SKM-1 treated with dmso at 0.1 percent for 144 hours (cell line): ENCODE results near the gene SDCCAG8.

ENCODE experiments used
- DNase-seq: peaks from one replicate; lab custom pipeline; 2025; ENCODE audit not compliant: unreplicated experiment; lab: John Stamatoyannopoulos, UW

Gene SDCCAG8

DNA sequence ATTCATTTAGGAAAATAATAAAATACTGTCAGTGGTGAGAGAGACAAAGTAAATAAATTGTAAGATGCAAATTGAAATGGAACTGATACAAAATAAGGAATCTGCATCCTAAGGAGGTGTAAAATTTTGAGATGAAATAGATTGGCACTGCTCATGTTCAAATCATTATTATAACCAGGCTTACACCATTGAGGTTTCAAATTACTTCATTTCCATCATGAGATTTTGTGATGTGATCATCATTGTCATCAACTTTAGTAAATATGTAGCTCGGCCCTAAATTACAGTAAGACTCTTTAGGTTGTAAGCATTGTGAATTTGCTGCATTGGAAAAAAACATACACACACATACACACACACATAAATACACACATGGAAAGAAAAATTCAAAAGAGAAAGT is 123.4 kb downstream of the SDCCAG8 start:
- no peak for DNase-seq

DNA sequence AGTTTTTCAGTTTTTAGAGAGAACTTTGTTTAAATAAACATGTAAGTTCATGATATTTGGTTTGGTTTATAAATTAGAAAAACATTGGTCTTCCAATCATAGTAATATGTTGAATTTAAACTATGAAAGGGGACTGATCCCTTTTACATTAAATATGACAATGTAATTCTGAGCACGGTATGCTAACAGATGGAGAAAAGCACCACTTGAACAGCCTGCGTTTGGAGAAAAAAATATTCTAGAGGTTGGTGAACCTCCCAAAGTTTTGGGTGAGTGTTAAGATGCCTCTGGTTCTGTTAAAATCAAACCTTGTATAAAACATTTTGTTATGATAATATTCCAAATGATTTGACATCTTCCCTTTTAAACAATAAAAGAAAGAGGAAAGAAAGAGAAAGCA is 123.9 kb downstream of the SDCCAG8 start:
- no peak for DNase-seq

DNA sequence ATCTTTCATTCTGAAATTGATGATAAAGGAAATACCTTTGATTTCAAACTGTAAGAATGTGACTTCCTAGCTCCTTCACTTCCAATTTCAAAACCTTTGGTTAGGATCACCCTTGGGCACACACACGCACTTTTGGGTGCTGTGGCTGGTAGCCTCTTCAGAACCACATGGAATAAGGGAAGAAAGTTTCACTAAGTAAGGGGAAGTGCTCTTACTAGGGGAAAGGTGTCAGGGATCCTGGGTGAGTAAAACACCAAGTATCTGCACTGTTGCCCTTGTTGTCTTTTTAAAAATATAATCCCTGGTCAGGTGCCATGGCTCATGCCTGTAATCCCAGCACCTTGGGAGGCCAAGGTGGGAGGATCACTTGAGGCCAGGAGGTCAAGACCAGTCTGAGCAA is 132.4 kb downstream of the SDCCAG8 start:
- DNase-seq, result peak; percentile 52

DNA sequence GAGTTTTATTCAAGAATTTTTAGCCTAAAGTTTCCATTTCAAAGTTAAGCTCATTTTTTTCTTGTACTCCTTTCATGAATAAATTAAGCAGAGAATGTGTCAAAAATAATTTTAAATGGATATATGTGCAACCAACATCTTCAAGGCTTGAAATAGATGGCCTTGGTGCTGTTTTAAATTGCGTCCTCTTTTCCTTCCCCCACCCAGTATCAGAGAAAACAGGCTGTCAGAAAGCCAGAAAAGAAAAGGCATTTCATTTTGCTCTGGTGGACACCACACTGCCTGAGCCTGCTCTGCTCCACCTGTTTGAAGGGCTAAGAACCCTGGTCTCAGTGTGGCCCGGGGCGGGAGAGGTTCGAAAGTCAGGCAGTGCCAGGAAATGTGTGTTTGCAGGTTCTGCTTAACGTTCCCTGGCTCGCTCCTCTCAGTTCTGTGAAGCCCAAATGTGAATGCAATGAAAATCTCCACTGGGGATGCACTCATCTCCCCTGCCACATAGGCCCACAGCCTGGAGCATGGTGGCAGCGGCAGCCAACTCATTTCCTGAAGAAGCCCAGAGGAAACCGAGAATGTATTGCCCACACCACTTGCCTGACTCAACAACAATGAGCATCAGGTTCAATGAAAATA is 134.4 kb downstream of the SDCCAG8 start:
- no peak for DNase-seq

DNA sequence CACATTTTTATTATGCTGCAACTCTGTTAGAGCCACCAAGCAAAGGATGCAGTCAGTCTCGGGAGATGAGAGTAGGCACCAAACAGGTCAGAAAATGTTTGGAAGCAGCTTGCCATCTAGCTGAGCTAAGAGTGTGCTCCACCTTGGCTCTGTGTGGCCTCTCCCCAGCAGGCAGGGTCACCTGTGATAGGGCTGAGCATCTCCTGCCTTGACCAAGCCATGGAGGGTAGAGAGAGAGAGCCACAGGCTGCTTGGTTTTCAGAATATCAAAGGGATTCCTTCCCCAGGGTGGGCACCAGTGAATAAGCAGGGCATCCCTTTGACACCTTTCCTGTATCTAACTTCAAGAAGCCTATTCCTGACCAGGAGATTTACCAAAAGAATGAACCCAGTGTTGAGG is 135.5 kb downstream of the SDCCAG8 start:
- no peak for DNase-seq

DNA sequence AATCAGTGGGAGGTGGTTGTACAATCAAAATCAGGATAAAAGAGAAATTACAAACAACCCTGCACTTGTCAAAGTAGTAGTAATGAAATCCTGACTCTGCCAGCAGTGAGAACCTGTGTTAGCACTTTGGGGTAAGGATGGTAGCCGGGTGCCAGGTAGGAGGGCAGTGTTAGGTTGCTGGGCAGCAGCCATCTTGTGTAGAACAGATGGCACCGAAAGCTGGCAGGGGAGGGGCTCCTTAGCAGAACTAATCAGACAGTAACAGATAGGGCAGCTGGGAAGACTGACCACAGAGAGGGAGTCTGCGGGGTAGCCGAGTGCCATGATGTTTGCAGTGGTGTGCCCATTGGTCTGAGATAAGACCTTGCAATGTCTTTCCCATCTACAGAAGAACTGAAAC is 137.3 kb downstream of the SDCCAG8 start:
- no peak for DNase-seq

DNA sequence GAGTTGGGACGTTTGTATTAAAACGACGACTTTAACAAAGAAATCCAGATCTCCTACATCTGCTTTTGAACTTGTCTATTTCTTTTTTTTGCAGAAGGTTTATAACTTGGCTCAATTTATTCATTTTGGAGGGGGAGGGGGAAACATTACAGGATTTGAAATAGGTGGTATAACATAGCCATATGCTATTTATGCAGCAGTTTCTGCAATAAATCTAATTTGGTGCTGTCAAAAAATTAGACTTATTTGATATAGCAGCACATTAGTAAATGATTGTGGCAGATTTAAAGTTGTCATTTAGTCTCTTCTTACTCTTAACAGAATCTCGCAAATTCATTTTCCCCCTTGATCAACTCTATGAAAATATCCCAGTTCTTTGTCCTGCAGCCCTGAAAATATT is 138.2 kb downstream of the SDCCAG8 start:
- DNase-seq, result no peak

DNA sequence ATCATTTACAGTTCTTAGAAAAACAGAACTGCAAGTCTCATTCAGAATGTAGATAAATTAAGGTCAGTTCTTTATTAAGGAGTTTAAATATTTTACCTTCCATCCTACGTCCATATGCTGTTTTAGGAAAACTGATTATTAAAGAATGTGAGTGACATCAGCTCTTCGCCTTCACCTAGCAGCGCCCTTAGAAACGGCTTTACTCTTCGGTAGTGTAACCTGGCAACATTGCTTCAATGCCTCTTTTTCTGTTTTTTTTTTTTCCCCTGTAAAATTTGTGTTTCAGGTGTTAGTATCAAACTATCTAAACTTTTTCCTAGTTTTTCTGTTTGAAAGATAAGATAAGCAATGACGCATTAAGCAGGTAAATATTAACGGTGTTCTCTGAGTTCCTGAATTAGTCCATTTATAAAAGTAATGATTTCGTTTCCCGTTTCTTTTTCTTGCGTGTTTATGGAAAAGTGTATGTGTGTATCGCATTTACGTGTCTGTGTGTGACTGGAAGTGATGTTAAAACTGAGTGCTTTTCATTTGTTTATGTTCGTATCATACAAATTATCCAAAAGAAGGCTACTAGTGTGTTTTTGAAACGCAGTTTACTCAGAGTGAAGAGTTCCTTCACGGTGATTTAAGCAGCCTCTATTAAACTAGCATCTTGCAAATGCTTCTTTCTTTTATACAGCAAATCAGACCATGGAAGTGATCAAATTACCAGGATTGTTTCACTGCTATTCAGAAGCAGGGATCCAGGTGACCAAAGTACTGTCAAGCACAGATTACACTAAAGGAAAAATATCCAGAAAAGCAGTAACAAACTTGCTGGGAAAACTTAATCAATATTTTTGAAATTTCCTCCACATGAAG is 139.0 kb downstream of the SDCCAG8 start:
- no peak for DNase-seq

DNA sequence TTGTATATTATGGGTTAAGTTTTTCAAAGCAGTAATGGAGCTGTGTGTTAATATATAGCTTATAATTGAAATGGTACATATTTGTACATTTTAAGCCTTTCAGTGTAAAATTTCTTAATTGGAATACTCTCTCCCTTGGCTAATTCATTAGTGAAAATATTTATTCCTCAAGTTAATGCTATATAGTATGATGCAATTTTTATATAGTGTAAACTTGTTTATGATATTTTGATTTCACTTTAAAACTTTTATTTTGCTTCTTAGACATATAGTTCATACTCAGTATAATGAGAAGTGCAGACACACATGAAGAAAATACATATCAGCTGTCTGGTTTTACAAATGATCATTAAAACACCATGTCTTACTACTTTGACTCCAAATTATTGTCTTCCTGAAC is 140.6 kb downstream of the SDCCAG8 start:
- no peak for DNase-seq

DNA sequence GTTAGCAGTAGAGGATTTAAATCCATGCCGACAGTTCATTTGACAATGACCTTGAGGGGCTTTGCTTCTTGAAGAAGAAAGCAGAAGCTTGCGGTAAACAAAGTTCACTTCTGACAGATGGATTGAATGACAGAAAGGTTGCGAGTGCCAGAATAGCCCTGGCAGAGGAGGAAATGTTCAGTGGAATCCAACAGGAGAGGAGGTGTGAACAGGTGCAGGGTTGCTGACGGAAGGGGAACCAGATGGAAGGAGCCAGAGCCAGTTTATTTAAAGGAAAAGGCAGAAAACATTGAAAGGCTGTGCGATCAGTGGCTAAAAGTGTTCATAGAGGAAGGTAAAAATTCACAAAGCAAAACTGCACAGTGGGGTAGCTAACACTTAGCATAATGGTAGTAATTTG is 141.0 kb downstream of the SDCCAG8 start:
- no peak for DNase-seq

DNA sequence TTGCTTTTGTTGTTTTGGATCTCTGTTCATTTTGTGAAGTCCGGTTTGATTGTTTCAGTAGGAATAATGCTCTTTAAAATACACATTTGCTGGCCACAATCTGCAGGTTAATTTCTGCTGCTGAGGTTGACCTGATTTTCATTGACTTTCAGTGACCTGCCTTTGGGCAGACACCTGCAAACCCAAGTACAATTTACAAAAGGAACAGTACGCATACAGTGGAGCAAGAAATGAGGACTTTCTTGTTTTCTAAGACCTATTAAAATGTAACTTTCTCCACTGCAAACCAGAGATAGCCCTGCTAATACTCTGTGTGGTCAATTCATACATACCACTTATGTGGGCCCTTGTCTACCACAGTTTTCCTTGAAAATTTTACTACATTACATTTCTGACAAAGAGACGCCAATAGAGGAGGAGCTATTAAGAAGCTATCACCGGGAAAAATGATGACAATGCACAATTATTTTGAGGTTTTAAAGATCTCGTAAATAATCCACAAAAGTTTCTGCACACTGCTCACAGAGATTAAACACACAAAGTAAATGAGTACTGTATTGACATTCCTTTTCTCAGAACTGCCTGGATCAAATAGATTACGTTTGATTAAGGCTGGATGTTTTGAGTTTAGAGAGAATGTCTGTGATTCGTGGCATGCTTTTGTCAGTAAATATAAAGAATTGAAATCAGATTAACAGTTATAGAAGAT is 141.9 kb downstream of the SDCCAG8 start:
- no peak for DNase-seq

DNA sequence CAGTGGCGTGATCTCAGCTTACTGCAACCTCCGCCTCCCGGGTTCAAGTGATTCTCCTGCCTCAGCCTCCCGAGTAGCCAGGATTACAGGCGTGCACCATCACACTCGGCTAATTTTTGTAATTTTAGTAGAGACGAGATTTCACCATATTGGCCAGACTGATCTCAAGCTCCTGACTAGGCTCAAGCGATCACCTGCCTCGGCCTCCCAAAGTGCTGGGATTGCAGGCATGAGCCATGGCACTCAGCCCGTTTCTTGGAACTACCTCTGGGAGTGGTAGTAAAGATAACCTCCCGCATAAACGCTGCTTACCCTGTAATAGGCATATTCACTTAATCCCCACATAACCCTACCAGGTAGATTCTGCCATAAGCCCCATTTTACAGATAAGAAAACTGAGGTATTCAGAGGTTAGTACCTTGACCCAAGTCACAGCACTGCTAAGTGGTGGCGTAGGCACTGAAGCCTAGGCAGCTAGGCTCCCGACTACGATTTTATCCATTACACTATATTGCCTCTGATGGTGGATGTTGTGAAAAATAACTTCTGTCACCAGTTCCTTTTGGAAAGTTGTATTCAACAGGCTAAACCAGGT is 143.8 kb downstream of the SDCCAG8 start:
- DNase-seq, result no peak

DNA sequence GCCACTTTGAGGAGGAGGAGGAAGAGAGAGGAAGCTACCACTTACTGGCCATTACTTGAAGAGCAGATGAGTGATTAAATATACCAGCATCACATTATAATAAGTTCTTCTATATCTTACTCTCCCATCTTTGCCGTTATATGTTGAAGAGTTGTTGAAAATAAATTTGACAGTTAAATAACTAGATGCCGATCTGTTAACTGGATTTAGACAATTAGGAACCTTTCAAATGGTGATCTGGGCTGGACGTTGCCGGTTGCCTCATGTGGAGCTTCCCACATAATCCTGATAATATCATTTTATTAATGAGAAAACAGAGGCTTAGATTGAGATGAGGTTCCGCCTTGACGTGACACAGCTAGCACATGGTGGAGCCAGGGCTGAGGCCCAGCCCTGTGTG is 147.0 kb downstream of the SDCCAG8 start:
- DNase-seq, result no peak

DNA sequence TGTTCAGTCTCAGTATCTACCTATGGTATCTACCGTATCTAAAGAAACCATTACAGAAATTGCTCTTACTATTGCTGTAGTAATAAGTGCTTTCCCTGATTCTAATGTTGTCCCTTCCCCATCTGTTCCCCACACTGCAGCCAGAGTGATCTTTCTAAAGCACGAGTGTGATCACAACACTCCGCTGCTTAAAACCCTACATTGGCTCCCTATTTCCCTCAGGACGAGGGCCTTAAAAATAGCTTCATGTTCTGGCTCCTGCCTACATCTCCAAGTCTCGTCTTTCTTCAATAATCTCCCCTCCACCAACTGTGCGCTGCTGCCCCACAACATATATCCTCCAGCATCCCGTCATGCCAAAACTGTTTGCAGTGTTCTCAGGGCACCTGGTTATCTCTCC is 150.6 kb downstream of the SDCCAG8 start:
- DNase-seq, result no peak

DNA sequence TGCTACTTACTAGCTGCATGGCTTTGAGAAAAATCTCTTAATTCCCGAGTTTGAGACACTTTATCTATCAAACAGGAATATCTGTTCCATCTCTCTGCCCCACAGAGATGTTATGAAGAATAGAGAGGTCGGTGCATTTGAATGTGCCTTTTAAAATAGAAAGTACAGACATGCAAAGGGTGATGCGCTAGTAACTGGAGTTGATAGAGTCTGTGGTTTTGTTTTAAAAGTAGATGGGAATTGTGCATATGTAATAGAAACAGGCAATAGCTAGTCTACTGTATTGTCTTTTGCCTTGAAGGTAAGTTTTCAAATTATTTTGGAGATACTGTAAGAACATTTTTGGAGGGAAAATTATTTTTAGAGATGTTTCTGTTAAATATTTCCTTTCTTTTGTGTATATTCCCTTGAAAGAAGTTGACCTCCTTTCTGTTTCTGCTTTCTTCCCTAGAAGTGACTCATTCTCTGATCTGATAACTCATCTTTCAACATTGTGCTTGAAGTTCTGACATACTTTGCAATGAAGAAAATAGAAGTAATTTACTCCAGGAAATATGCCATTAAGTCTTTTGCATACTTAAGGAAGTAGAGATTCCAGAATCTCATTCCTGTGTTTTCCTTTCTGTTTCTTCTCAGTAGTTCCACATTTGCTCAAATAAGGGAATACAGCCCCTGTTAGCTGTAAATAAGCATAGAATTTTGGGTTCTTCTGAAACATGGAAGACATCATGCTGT is 151.6 kb downstream of the SDCCAG8 start:
- no peak for DNase-seq

DNA sequence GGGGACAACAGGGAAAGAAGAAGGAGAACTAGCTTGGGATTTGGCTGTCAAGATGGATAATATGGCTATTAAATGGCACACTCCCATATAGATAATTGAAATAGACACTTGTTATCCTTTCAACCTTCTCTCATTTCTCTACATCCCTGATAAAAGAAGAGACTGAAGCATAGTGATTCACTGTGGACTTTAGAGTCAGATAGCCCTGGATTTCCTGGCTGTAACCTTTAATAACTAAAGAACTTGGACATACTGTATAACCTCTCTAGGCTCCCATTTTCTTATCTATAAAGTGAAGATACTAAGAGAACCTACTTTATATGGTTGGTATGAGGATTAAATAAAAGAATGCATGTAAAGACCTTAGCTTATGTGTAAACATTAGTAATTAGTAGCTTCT is 152.6 kb downstream of the SDCCAG8 start:
- DNase-seq, result no peak

DNA sequence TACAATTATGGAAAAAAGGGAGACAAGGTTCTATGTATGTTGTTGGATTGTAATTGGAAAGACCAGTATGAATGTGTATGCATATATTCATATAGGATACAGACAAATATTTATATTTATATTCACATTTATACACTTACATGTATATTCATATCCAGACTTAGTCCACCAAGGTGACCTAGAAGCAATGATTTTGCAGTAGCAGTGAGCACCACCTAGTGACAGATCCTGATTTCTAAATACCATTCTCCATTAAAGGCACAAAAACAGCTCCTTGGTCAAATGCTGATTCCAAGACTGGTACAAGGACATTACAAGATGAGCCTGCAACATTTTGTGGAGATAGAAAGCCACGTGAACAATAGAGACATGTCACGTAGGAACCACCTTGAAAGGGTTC is 153.4 kb downstream of the SDCCAG8 start:
- DNase-seq, result no peak

DNA sequence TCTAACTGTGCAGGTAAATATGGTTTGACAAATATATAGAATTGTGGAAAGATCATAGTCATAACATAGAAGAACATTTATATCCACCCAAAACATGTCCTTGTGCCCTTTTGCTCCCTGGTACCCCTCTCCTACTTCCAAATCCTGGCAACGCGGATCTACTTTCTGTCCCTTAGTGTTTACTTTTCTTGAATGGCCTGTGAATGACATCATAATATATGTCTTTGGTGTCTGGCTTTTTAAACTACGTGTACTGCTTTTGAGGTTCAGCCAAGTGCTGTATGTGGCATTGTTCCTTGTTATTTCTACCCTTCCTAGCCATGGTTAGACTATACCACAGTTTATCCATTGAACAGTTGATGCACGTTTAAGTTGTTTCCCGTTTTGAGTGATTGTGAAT is 155.6 kb downstream of the SDCCAG8 start:
- DNase-seq, result no peak

DNA sequence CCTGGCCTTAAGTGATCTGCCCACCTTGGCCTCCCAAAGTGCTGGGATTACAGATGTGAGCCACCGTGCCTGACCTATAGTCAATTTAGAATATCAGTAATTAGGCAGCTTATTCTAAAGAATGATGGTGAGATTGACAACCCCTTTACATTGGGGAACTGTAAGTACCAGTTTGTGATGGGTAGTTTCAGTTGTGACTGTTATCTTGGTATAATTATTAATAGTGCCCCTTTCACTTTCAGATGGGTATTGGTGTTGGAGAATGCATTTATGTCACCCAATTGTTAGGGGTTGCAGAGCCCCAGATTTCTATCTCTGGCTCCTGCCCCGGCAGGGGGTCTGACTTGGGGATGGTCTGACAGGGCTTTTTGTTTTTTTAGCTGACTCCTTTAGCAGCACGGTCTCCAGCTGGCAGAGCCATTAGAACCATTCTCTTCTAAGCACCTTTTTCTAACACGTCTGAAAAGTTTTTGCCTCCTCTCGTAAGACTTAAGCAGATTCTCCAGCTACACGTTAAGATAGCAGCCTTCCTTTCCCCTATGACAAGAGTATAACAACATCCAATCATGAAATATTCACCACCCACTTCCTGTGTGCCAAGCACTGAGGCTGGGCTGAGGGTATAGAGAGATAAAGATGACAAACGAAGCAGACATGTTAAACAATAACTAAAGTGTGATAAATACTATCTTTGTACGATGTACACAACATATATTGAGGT is 157.8 kb downstream of the SDCCAG8 start:
- DNase-seq, result no peak

DNA sequence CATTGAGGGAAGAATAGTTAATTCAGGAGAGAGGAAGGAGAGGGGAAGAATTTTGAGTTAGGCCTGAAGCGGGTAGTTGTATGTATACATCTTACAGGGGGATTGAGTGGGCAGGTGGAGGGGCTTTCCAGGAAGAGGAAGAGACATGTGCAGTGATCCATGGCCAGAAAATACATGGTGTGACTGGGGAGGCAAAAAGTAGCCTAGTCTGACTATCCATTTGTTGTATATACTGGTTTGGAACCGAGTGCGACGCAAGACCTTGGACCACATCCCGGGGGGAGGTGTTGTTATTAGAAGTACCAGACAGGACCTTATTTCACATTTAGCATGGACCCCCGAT is 158.3 kb downstream of the SDCCAG8 start:
- DNase-seq, result no peak
